GM10266 (cell line): ENCODE measurements around the gene SPRN.

Experiments
- DNase-seq: peaks from one replicate; pipeline ENCODE4 v3.0.0; 2012; ENCODE audit errors: extremely low spot score
- CTCF ChIP-seq: IDR thresholded peaks from 2 replicates; pipeline ENCODE4 v1.5.1; 2012; ENCODE audit warnings: mild to moderate bottlenecking, low read depth; ENCODE audit not compliant: control insufficient read depth, insufficient read depth; ENCODE audit errors: missing control alignments

The SPRN gene

GRCh38 chr10:133455196-133455595, 30.8 kb upstream of the SPRN start:
- no peak for TF ChIP-seq CTCF
- no peak for DNase-seq

- no peak for TF ChIP-seq CTCF
- no peak for DNase-seq
Observed at GRCh38 chr10:133454204-133454893, 29.9 kb upstream of the SPRN start.

GRCh38 chr10:133453516-133454203, 29.2 kb upstream of the SPRN start, which contains the start of gene SCART1:
TSS of gene SCART1 (plus strand) at chr10:133453945. CDS start at chr10:133453998, 53 bp downstream.
- DNase-seq, result no peak
- no peak for TF ChIP-seq CTCF

GRCh38 chr10:133452453-133452852, 28.0 kb upstream of the SPRN start:
- no peak for TF ChIP-seq CTCF

GRCh38 chr10:133451346-133451745, 26.9 kb upstream of the SPRN start:
- DNase-seq, result no peak
- no peak for TF ChIP-seq CTCF

More at GRCh38 chr10:133452453-133452852, 28.0 kb upstream of the SPRN start:
- no peak for DNase-seq

GRCh38 chr10:133448120-133448519, 23.7 kb upstream of the SPRN start:
- TF ChIP-seq CTCF, result no peak
- no peak for DNase-seq

- DNase-seq, result no peak
- TF ChIP-seq CTCF, result no peak
Observed at GRCh38 chr10:133446979-133447378, 22.6 kb upstream of the SPRN start.
